GM12878 (cell line): Measurements from ENCODE around the gene MRPL55. TPM values are rescaled to one million over a fixed set of nuclear protein-coding genes. Genes with fewer than 3 reads are reported as not detected.

Experiments used
- ATAC-seq: fragments of 200-7000 bp; cut with Tn5 transposase; 3 replicates; pipeline ENCODE4 v1.9.1; 2020; ENCODE audit warnings: mild to moderate bottlenecking, moderate library complexity
- BruUV-seq: library from RNA; stranded (reverse); fragments of 400-500 nt; replicated peaks from 2 replicates; lab custom pipeline; 2021; lab: Mats Ljungman, UMichigan
- CTCF ChIA-PET: fragments of 300-600 bp; sonication (Branson Sonifier 250); formaldehyde crosslinking; extraction: SDS; loops from one replicate; lab custom pipeline; 2021; ENCODE audit warnings: inconsistent platforms; lab: Yijun Ruan, JAX
- POLR2A ChIA-PET: fragments of 350-600 bp; formaldehyde crosslinking; extraction: SDS; loops from one replicate; lab custom pipeline; 2021; ENCODE audit warnings: inconsistent platforms; lab: Charles Lee
- RAD21 ChIA-PET: fragments of 300-600 bp; sonication (Branson Sonifier 250); formaldehyde crosslinking; loops from one replicate; lab custom pipeline; 2023; ENCODE audit warnings: antibody characterized with exemption; ENCODE audit not compliant: unreplicated experiment; lab: Charles Lee
- SMC1A ChIA-PET: fragments of 300-600 bp; sonication (Branson Sonifier 250); formaldehyde crosslinking; loops from one replicate; lab custom pipeline; 2023; ENCODE audit not compliant: unreplicated experiment, uncharacterized antibody; lab: Charles Lee
- DNase-seq: peaks from one replicate; pipeline ENCODE4 v3.0.0-alpha.2; 2011; ENCODE audit warnings: low read depth, low spot score
- FAIRE-seq: peaks from 3 replicates; lab custom pipeline; 2011; peaks lifted over from hg19 to GRCh38; lab: Jason Lieb, UNC
- H2AFZ ChIP-seq: 2 replicates; pipeline ENCODE4 v1.6.0; 2011; ENCODE audit warnings: low read depth, low read length, control low read depth; ENCODE audit not compliant: control insufficient read depth
- H3K27ac ChIP-seq: 2 replicates; pipeline ENCODE4 v1.5.1; 2011; ENCODE audit warnings: control low read depth; ENCODE audit not compliant: control insufficient read depth, insufficient read depth
- H3K27me3 ChIP-seq, 2 experiments: replicated peaks in 1 of 2; 2 replicates each; pipeline versions ENCODE4 v1.6.0 to v1.6.1; 2011; ENCODE audit warnings: low read length in 1 of 2; ENCODE audit not compliant: control insufficient read depth in 2 of 2, insufficient read depth in 2 of 2
- H3K36me3 ChIP-seq, 2 experiments: 2 replicates each; pipeline ENCODE4 v1.5.1; 2011; ENCODE audit warnings: low read length in 1 of 2; ENCODE audit not compliant: control insufficient read depth in 2 of 2, insufficient read depth in 2 of 2
- H3K4me1 ChIP-seq: 2 replicates; pipeline ENCODE4 v1.6.1; 2011; ENCODE audit warnings: mild to moderate bottlenecking, low read length, moderate library complexity, mixed read lengths; ENCODE audit not compliant: control insufficient read depth, insufficient read depth
- H3K4me2 ChIP-seq: 2 replicates; pipeline ENCODE4 v1.6.0; 2011; ENCODE audit warnings: control low read depth; ENCODE audit not compliant: control insufficient read depth, insufficient read depth
- H3K4me3 ChIP-seq: fragments of 200-600 bp; sonication (generic); 2 replicates; pipeline ENCODE4 v1.5.1; 2016
- H3K79me2 ChIP-seq: 2 replicates; pipeline ENCODE4 v1.6.0; 2011; ENCODE audit warnings: low read length; ENCODE audit not compliant: control insufficient read depth, insufficient read depth
- H3K9ac ChIP-seq: 2 replicates; pipeline ENCODE4 v1.8.0; 2011; ENCODE audit warnings: low read length, control low read depth, mixed read lengths; ENCODE audit not compliant: control insufficient read depth, insufficient read depth
- H3K9me3 ChIP-seq: replicated peaks from 3 replicates; pipeline ENCODE4 v1.5.1; 2011; ENCODE audit warnings: mild to moderate bottlenecking, low read length; ENCODE audit not compliant: control insufficient read depth, insufficient read depth
- H4K20me1 ChIP-seq: 2 replicates; pipeline ENCODE4 v1.6.0; 2011; ENCODE audit not compliant: control insufficient read depth, insufficient read depth
- EZH2 ChIP-seq: IDR thresholded peaks from 2 replicates; pipeline ENCODE4 v1.6.1; 2012; ENCODE audit warnings: low read depth, mild to moderate bottlenecking, control low read depth, inconsistent platforms, low read length, borderline replicate concordance; ENCODE audit not compliant: control insufficient read depth
- HDGF ChIP-seq: fragments of 450-650 bp; IDR thresholded peaks from 2 replicates; pipeline ENCODE4 v1.6.1; 2016; ENCODE audit warnings: antibody characterized with exemption
- IKZF1 ChIP-seq: fragments of 450-650 bp; conservative IDR thresholded peaks from 2 replicates; pipeline ENCODE4 v1.6.1; 2017; ENCODE audit warnings: antibody characterized with exemption, mild to moderate bottlenecking
- MYB ChIP-seq: fragments of 150-350 bp; IDR thresholded peaks from 2 replicates; pipeline ENCODE4 v1.6.1; 2014; ENCODE audit warnings: mild to moderate bottlenecking, low read depth, low read length, borderline replicate concordance
- NFXL1 ChIP-seq: fragments of 450-650 bp; IDR thresholded peaks from 2 replicates; pipeline ENCODE4 v1.6.1; 2017; ENCODE audit warnings: antibody characterized with exemption, mild to moderate bottlenecking, borderline replicate concordance
- POU2F2 ChIP-seq: IDR thresholded peaks from 3 replicates; pipeline ENCODE4 v1.6.1; 2011; ENCODE audit warnings: low read depth, mild to moderate bottlenecking, low read length, borderline replicate concordance
- SIX5 ChIP-seq: IDR thresholded peaks from 2 replicates; pipeline ENCODE4 v1.6.1; 2011; ENCODE audit warnings: mild to moderate bottlenecking, low read depth, low read length, moderate library complexity; ENCODE audit not compliant: severe bottlenecking
- SPI1 ChIP-seq: IDR thresholded peaks from 2 replicates; pipeline ENCODE4 v1.6.1; 2011; ENCODE audit warnings: low read depth, mild to moderate bottlenecking, low read length, moderate library complexity, borderline replicate concordance; ENCODE audit not compliant: insufficient read depth
- STAT3 ChIP-seq: IDR thresholded peaks from 2 replicates; pipeline ENCODE4 v1.6.1; 2011; ENCODE audit warnings: low read depth, low read length, improper control_type of control experiment
- TCF7 ChIP-seq: IDR thresholded peaks from 2 replicates; pipeline ENCODE4 v1.6.1; 2014; ENCODE audit warnings: antibody characterized with exemption, borderline replicate concordance
- WGBS: methylation state at CpG from one replicate; pipeline ENCODE4 v1.1.6; 2016; ENCODE audit warnings: low lambda C conversion rate; ENCODE audit not compliant: insufficient replicate concordance, insufficient coverage; ENCODE audit errors: missing lambda C conversion rate; 5-methylcytosine and 5-hydroxymethylcytosine counted together
- in situ Hi-C: fragments of 300-500 bp; cut with MboI; formaldehyde crosslinking; loops from 9 replicates; pipeline ENCODE4 v1.14.3; 2018; ENCODE audit warnings: mixed read lengths
- intact Hi-C: fragments of 100-400 bp; cut with micrococcal nuclease; formaldehyde crosslinking; loops from one replicate; pipeline ENCODE4 v1.14.2; 2022; ENCODE audit not compliant: unreplicated experiment
- polyA plus RNA-seq, 11 experiments: library from polyadenylated mRNA; depleted of rRNA in 4 of 11; unstranded in 6 of 11; stranded (reverse) in 5 of 11; fragments of >200 nt; fragmentation: Nextera tagmentation in 4 of 11; fragmentation: Illumina TruSeq in 1 of 11; extraction: Ambion mirVana in 4 of 11; extraction: Trizol in 1 of 11; gene quantifications; 1 replicate in 1 of 11; 2 replicates in 10 of 11; pipeline versions ENCODE4 v1.2.1 to v1.2.3, GENCODE V29; 2011 to 2016; ENCODE audit warnings: inconsistent platforms in 2 of 11, missing spikeins in 2 of 11, low read depth in 1 of 11
- total RNA-seq, 4 experiments: library from RNA; depleted of rRNA in 3 of 4; stranded (reverse); fragments of >200 nt in 3 of 4; fragmentation: Illumina TruSeq in 1 of 4; extraction: Trizol in 1 of 4; gene quantifications; 2 replicates each; pipeline versions ENCODE4 v1.2.1 to v1.2.3, GENCODE V29; 2013 to 2021
- TF ChIP-seq, protein P1 (sequence below): fragments of 450-650 bp; IDR thresholded peaks from 2 replicates; pipeline ENCODE4 v1.6.1; 2016; ENCODE audit warnings: mild to moderate bottlenecking
- TF ChIP-seq, protein P2 (sequence below): fragments of 450-650 bp; IDR thresholded peaks from 2 replicates; pipeline ENCODE4 v1.6.1; 2017; ENCODE audit warnings: antibody characterized with exemption, mild to moderate bottlenecking, moderate library complexity
- TF ChIP-seq, protein P3 (sequence below): IDR thresholded peaks from 2 replicates; pipeline ENCODE4 v1.6.1; 2011; ENCODE audit warnings: borderline replicate concordance, low read depth, mild to moderate bottlenecking, moderate library complexity, mixed read lengths, low read length; ENCODE audit not compliant: insufficient read depth; ENCODE audit errors: extremely low read length

MRPL55 gene
- total and polyA plus RNA-seq, 10 of the 15 experiments (the other 5 are each of a cell fraction or from before 2014, with no cell fraction given), result 15.1 to 143 (median 55.8) TPM

DNA sequence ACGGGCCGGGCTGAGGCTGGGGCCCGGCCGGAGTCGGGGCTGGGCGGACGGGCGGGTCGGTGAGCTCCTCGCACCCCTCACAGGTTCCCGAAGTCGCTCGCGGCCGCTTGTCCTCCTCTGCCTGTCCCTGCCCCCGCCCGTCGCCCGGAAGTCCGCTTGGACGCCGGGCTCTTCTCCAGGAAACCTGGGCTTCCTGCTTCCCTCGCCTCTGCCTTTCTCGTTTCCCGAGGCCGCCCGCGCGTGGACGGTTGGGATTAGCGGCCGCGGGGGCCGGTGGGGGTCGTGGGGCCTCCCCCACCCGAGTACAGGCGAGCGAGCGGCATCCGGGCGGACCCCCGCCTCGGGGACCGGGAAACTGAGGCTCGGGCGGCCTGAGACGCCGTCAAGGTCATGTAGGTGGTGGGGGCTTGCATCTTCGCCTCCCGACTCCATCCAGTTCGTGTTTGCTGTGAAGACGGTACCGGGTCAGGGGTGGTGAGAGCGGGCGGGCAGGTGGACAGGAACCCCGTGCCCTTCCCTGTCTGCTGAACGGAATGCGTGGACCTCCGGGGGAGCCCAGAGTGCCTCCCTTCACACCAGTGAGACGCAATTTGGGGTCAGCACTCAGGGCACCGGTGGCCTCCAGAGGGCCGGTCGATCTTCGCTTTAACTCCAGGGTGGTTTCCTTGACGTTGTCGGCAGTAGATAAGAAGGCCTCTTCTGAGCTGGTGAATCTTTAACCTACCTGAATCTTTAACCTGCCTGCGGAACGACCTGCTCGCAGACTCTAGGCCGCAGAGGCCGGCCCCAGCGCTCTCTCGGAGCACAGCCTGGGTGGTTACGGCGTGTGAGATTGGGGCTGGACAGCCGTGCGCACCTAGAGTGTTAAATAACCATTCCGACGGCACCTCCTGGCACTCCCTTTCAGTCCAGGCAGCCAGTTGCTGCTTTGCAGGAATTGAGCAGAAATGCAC, 25.9 kb downstream of the MRPL55 start:
- Histone ChIP-seq H3K36me3 (peaks cover 0 to under 1% of the 10 kb centered on the region in 2 experiments; a peak in 1 of 4 replicates), H3K9me3 (no peaks in the 10 kb centered on the region), H3K4me1 (peaks cover 40% of the 10 kb centered on the region), H3K9ac (peak overlapping the region; percentile 99), H4K20me1 (peaks cover 39% of the 10 kb centered on the region), H3K79me2 (peaks cover 87% of the 10 kb centered on the region), H3K4me2 (peak overlapping the region; percentile 94), H3K4me3 (peak overlapping the region; percentile 94), H3K27ac (peak overlapping the region; percentile 96), H3K27me3 (no peaks in the 10 kb centered on the region), H2AFZ (0 out of 2 replicates have a peak overlapping the region, but pooled peaks have one; percentile 23)
- ChIA-PET POLR2A (interaction anchor here (1.0 to 2.0 kb wide), 6 partner anchors 23 to 84 kb away, joined by 3 to 7 read pairs (median 4); no protein-coding TSS in a partner anchor), SMC1A (interaction anchor here (1.2 to 1.7 kb wide), 2 partner anchors 84 kb away, joined by 3 to 5 read pairs; no protein-coding TSS in a partner anchor), CTCF (interaction anchor here (1.4 to 2.7 kb wide), 5 partner anchors 41 to 84 kb away, joined by 3 to 14 read pairs (median 4); partner anchors contain the start of gene IBA57), RAD21 (interaction anchor here (1.1 to 1.4 kb wide), 2 partner anchors 17 to 47 kb away, joined by 3 to 4 read pairs; no protein-coding TSS in a partner anchor)
- WGBS, result 1% methylated on average over 71 of the region's 79 CpGs
- no peak for DNase-seq
- peak; percentile 13 for ATAC-seq
- in situ Hi-C loops, result no loop called here
- FAIRE-seq, result no peak
- TSS peak; percentile 43 for BruUV-seq
- intact Hi-C loops, result loop anchor here (2.0 kb wide), 2 partner anchors 58 to 82 kb away; partner anchors contain the start of genes GUK1 and IBA57
- TF ChIP-seq SPI1 (no peak), POU2F2 (no peak), IKZF1 (peak; percentile 15; the same call in 1 of the 2 replicates), EZH2 (no peak), MYB (no peak), NFXL1 (no peak), TCF7 (no peak), HDGF (0 out of 2 replicates have a peak, but pooled peaks have one; percentile 26), STAT3 (no peak), SIX5 (no peak)
- TF ChIP-seq, protein P1, sequence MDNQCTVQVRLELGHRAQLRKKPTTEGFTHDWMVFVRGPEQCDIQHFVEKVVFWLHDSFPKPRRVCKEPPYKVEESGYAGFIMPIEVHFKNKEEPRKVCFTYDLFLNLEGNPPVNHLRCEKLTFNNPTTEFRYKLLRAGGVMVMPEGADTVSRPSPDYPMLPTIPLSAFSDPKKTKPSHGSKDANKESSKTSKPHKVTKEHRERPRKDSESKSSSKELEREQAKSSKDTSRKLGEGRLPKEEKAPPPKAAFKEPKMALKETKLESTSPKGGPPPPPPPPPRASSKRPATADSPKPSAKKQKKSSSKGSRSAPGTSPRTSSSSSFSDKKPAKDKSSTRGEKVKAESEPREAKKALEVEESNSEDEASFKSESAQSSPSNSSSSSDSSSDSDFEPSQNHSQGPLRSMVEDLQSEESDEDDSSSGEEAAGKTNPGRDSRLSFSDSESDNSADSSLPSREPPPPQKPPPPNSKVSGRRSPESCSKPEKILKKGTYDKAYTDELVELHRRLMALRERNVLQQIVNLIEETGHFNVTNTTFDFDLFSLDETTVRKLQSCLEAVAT, result 0 out of 2 replicates have a peak, but pooled peaks have one; percentile 35
- TF ChIP-seq, protein P2, sequence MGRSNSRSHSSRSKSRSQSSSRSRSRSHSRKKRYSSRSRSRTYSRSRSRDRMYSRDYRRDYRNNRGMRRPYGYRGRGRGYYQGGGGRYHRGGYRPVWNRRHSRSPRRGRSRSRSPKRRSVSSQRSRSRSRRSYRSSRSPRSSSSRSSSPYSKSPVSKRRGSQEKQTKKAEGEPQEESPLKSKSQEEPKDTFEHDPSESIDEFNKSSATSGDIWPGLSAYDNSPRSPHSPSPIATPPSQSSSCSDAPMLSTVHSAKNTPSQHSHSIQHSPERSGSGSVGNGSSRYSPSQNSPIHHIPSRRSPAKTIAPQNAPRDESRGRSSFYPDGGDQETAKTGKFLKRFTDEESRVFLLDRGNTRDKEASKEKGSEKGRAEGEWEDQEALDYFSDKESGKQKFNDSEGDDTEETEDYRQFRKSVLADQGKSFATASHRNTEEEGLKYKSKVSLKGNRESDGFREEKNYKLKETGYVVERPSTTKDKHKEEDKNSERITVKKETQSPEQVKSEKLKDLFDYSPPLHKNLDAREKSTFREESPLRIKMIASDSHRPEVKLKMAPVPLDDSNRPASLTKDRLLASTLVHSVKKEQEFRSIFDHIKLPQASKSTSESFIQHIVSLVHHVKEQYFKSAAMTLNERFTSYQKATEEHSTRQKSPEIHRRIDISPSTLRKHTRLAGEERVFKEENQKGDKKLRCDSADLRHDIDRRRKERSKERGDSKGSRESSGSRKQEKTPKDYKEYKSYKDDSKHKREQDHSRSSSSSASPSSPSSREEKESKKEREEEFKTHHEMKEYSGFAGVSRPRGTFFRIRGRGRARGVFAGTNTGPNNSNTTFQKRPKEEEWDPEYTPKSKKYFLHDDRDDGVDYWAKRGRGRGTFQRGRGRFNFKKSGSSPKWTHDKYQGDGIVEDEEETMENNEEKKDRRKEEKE, result no peak
- TF ChIP-seq, protein P3, sequence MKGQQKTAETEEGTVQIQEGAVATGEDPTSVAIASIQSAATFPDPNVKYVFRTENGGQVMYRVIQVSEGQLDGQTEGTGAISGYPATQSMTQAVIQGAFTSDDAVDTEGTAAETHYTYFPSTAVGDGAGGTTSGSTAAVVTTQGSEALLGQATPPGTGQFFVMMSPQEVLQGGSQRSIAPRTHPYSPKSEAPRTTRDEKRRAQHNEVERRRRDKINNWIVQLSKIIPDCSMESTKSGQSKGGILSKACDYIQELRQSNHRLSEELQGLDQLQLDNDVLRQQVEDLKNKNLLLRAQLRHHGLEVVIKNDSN, result no peak
